AG04449 (cell line): ENCODE measurements around the gene FHIT.
"Not testable (repeated sequence)": the region's sequence is repeated elsewhere in the genome, so short reads cannot be mapped to it uniquely, and the experiment has no call there.

Experiments used
- CTCF ChIA-PET: fragments of 350-600 bp; formaldehyde crosslinking; extraction: SDS; loops from one replicate; lab custom pipeline; 2021; ENCODE audit warnings: antibody characterized with exemption; lab: Yijun Ruan, JAX
- POLR2A ChIA-PET: fragments of 400-600, 350-600 bp; formaldehyde crosslinking; extraction: SDS; loops from one replicate; lab custom pipeline; 2020; ENCODE audit warnings: antibody characterized with exemption, inconsistent platforms; lab: Yijun Ruan, JAX
- DNase-seq: peaks from one replicate; pipeline ENCODE4 v3.0.0-alpha.2; 2010; ENCODE audit warnings: low read depth, low spot score
- H3K4me3 ChIP-seq: 2 replicates; pipeline ENCODE4 v1.5.1; 2011; ENCODE audit warnings: low read depth, mild to moderate bottlenecking, control low read depth, low read length
- CTCF ChIP-seq: IDR thresholded peaks from one replicate; pipeline ENCODE4 v1.5.1; 2011; ENCODE audit warnings: mild to moderate bottlenecking, moderate library complexity, low read length, control low read depth, inconsistent platforms; ENCODE audit not compliant: insufficient read depth; ENCODE audit errors: missing control alignments

Gene FHIT

DNA sequence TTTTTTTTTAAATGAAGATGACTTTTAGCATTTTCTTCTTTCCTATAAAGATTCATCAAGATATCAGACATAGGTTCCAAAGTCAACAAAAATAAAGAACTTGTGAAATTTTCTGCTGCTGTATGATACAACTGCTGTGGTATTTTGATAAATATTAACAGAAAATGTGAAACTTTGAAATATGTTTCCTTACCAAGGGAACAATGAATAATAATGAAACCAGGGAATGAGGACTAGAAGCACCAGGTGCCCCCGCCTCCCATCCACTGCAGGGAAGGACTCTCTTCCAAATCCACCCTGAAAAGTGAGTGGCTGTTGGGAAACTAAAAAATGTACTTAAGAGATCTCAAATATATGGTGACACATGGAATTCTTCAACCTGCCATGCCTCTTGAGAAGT lies 198.4 kb downstream of the FHIT start:
- no peak overlapping the region for H3K4me3 ChIP-seq
- POLR2A ChIA-PET: no interaction called here
- no peak for TF ChIP-seq CTCF
- DNase-seq: no peak
- CTCF ChIA-PET: no interaction called here

DNA sequence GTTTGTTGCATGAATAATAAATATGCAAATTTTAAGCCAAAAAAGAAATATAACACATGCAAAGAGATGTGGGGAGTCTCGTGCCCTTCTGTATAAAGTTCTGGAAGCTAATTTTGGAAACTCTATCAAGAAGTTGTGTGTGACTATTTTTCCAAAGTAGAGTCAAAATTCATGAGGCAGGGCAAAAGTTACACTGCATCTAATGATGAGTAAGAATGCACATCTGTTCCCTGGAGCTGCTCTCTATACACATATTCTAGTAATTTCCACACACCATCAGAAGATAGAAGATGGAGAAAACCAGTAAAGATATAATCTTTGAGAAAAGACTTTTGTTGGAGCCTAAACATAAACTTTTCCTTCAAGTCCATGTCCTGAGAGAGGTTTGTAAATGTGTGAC lies 199.6 kb downstream of the FHIT start:
- ChIA-PET POLR2A (no interaction called here), CTCF (no interaction called here)
- H3K4me3 ChIP-seq: no peak overlapping the region
- no peak for TF ChIP-seq CTCF
- no peak for DNase-seq

- H3K4me3 ChIP-seq, DNase-seq, CTCF ChIA-PET, POLR2A ChIA-PET: not testable (repeated sequence)
Observed at GRCh38 chr3:61045169-61045568, 206.1 kb downstream of the FHIT start.

GRCh38 chr3:61043156-61043555 lies 208.1 kb downstream of the FHIT start:
- H3K4me3 ChIP-seq: no peak overlapping the region
- no peak for DNase-seq
- no peak for TF ChIP-seq CTCF
- POLR2A ChIA-PET: no interaction called here
- CTCF ChIA-PET: no interaction called here

GRCh38 chr3:61040618-61041017 lies 210.6 kb downstream of the FHIT start:
- no peak for TF ChIP-seq CTCF
- CTCF ChIA-PET: no interaction called here
- no peak overlapping the region for H3K4me3 ChIP-seq
- no peak for DNase-seq
- POLR2A ChIA-PET: no interaction called here

DNA sequence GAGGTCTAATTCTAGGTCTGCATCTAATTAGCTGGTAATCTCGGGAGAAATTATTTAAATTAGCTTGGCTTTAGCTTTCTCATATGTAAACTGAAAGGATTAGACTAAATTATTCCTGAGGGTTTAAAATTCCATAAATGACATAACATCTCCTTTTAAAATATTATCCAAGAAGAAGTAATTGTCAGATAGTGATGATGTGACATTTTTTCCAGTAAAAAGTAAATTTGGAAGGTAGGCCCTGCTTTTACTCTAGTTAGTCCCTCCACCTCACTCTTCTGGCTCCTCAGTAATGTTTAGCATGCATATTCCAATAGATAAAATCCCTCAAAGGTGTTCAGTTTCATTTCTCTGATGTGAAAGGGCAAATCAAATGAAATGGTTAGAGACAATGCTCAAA lies 215.7 kb downstream of the FHIT start:
- DNase-seq: no peak
- CTCF ChIA-PET: no interaction called here
- POLR2A ChIA-PET: no interaction called here
- TF ChIP-seq CTCF: no peak
- H3K4me3 ChIP-seq: no peak overlapping the region

DNA sequence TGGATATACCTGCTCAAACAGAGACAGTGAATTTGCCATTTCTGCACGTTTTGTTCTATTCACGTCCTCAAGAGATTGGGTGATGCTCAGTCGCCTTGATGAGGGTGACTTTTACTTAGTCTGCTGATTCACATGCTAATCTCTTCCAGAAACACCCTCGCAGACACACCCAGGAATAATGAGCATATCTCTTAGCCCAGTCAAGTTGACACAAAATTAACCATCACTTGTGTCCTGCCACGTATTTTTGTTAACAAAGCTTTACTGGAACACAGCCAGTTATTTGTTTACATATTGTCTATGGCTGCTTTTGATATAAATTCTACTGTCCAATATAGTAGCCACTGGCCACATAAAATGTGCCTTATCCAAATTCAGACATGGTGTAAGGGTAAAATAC lies 218.3 kb downstream of the FHIT start:
- no peak for DNase-seq
- ChIA-PET POLR2A (no interaction called here), CTCF (no interaction called here)
- no peak for TF ChIP-seq CTCF
- no peak overlapping the region for H3K4me3 ChIP-seq
